Loucy (cell line): ENCODE measurements around the gene GGT5.
A peak's percentile ranks its signal among the peaks of the same experiment; 100 is the strongest.
"Not testable (repeated sequence)": the region's sequence is repeated elsewhere in the genome, so short reads cannot be mapped to it uniquely, and the experiment has no call there.

ENCODE experiments used
- H2AFZ ChIP-seq: fragments of 200-600 bp; sonication (generic); 2 replicates; pipeline ENCODE4 v1.6.0; 2016; ENCODE audit warnings: antibody characterized with exemption, mild to moderate bottlenecking, low read length, moderate library complexity
- H3F3A ChIP-seq: fragments of 200-600 bp; 2 replicates; pipeline ENCODE4 v1.6.0; 2016; ENCODE audit warnings: antibody characterized with exemption, low read depth, mild to moderate bottlenecking
- H3K27me3 ChIP-seq: fragments of 200-600 bp; sonication (generic); 2 replicates; pipeline ENCODE4 v1.6.1; 2014; ENCODE audit warnings: low read length, mild to moderate bottlenecking; ENCODE audit not compliant: insufficient read depth, poor library complexity, severe bottlenecking
- H3K36me3 ChIP-seq: fragments of 200-600 bp; sonication (generic); 2 replicates; pipeline ENCODE4 v1.6.1; 2016; ENCODE audit warnings: low read length; ENCODE audit not compliant: insufficient read depth
- H3K4me1 ChIP-seq: fragments of 200-600 bp; sonication (generic); 2 replicates; pipeline ENCODE4 v1.5.1; 2014; ENCODE audit warnings: low read length, mild to moderate bottlenecking; ENCODE audit not compliant: insufficient read depth, poor library complexity, severe bottlenecking
- H3K4me2 ChIP-seq: fragments of 200-600 bp; sonication (generic); 2 replicates; pipeline ENCODE4 v1.6.0; 2014; ENCODE audit warnings: antibody characterized with exemption, low read length, low read depth, mild to moderate bottlenecking; ENCODE audit not compliant: poor library complexity, severe bottlenecking
- H3K4me3 ChIP-seq: fragments of 200-600 bp; sonication (generic); 2 replicates; pipeline ENCODE4 v1.5.1; 2014; ENCODE audit warnings: low read length, mild to moderate bottlenecking, mixed read lengths; ENCODE audit not compliant: poor library complexity, severe bottlenecking
- H3K79me2 ChIP-seq: fragments of 200-600 bp; sonication (generic); 2 replicates; pipeline ENCODE4 v1.6.1; 2014; ENCODE audit warnings: low read length; ENCODE audit not compliant: insufficient read depth
- H3K9ac ChIP-seq: fragments of 200-600 bp; sonication (generic); 2 replicates; pipeline ENCODE4 v1.6.0; 2014; ENCODE audit warnings: mild to moderate bottlenecking, low read depth, low read length, moderate library complexity; ENCODE audit not compliant: poor library complexity, severe bottlenecking
- H3K9me2 ChIP-seq: fragments of 200-600 bp; sonication (generic); replicated peaks from 2 replicates; pipeline ENCODE4 v1.6.1; 2016; ENCODE audit warnings: low read depth, low read length, mixed read lengths
- H3K9me3 ChIP-seq: fragments of 200-600 bp; sonication (generic); 2 replicates; pipeline ENCODE4 v1.6.1; 2014; ENCODE audit warnings: mild to moderate bottlenecking, antibody characterized with exemption, low read length, low read depth; ENCODE audit not compliant: insufficient read depth
- H4K20me1 ChIP-seq: fragments of 200-600 bp; sonication (generic); 2 replicates; pipeline ENCODE4 v1.6.0; 2014; ENCODE audit warnings: antibody characterized with exemption, low read length, mild to moderate bottlenecking; ENCODE audit not compliant: insufficient read depth, poor library complexity, severe bottlenecking
- EZH2phosphoT487 ChIP-seq: fragments of 200-600 bp; IDR thresholded peaks from 2 replicates; pipeline ENCODE4 v1.6.1; 2018; ENCODE audit warnings: antibody characterized with exemption, mild to moderate bottlenecking, moderate library complexity, borderline replicate concordance
- TF ChIP-seq, protein P1 (sequence below): fragments of 200-600 bp; sonication (generic); conservative IDR thresholded peaks from 2 replicates; pipeline ENCODE4 v1.5.1; 2014; ENCODE audit warnings: mild to moderate bottlenecking, antibody characterized with exemption, low read length

GGT5 gene

DNA sequence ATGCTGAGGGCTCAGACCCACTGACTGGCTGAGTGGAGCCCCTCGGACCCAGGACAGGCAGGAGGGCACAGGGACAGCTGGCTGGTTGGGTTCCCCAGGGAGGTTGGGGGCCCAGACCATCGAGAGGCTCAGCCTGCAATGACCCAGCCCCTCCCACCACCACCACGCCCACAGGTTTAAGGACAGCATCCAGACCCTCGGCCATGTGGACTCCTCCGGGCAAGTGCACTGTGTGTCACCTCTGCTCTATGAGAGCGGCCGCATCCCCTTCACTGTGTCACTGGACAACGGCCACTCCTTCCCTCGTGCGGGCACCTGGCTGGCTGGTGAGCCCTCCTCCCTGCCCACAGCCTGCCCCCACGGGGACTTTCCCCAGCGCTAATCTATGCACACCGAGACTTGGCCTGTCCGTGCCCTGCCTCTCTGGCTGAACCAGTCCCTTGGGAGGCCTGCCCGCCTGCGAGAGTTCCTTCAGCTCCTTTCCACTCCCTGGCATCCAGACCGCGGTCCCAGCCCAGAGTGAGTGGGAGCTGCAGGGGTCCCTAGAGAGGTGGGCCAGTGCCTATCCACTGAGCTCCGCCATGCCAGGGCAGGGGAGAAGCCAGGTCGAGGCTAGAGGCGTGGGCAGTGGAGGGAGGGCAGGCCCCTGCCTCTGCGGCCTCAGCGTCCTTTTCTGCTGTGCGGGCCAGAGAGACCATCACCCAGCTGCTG is 61.4 kb downstream of the GGT5 start:
- Histone ChIP-seq H4K20me1 (no peaks in the 10 kb centered on the region), H3K4me3 (no peak overlapping the region), H3K4me2 (no peak overlapping the region), H3K4me1 (no peaks in the 10 kb centered on the region), H3F3A (no peaks in the 10 kb centered on the region), H3K27me3 (no peaks in the 10 kb centered on the region), H3K9me2 (no peaks in the 10 kb centered on the region), H3K9me3 (no peaks in the 10 kb centered on the region), H3K9ac (no peak overlapping the region), H3K79me2 (no peaks in the 10 kb centered on the region), H2AFZ (no peak overlapping the region), H3K36me3 (peaks cover 9% of the 10 kb centered on the region; the same call in 1 of the 2 replicates)
- TF ChIP-seq, protein P1, sequence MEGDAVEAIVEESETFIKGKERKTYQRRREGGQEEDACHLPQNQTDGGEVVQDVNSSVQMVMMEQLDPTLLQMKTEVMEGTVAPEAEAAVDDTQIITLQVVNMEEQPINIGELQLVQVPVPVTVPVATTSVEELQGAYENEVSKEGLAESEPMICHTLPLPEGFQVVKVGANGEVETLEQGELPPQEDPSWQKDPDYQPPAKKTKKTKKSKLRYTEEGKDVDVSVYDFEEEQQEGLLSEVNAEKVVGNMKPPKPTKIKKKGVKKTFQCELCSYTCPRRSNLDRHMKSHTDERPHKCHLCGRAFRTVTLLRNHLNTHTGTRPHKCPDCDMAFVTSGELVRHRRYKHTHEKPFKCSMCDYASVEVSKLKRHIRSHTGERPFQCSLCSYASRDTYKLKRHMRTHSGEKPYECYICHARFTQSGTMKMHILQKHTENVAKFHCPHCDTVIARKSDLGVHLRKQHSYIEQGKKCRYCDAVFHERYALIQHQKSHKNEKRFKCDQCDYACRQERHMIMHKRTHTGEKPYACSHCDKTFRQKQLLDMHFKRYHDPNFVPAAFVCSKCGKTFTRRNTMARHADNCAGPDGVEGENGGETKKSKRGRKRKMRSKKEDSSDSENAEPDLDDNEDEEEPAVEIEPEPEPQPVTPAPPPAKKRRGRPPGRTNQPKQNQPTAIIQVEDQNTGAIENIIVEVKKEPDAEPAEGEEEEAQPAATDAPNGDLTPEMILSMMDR, result no peak
- TF ChIP-seq EZH2phosphoT487, result no peak

- not testable (repeated sequence) for H3K9me2 ChIP-seq, H3F3A ChIP-seq, H3K4me3 ChIP-seq, H3K9me3 ChIP-seq, H3K9ac ChIP-seq, H3K27me3 ChIP-seq, H3K79me2 ChIP-seq, H3K4me2 ChIP-seq, H3K4me1 ChIP-seq, H4K20me1 ChIP-seq, H2AFZ ChIP-seq
- H3K36me3 ChIP-seq, result peaks cover 15% of the 10 kb centered on the region; the same call in 1 of the 2 replicates
These were observed 62.0 kb downstream of the GGT5 start for GRCh38 chr22:24182900-24183246.

DNA sequence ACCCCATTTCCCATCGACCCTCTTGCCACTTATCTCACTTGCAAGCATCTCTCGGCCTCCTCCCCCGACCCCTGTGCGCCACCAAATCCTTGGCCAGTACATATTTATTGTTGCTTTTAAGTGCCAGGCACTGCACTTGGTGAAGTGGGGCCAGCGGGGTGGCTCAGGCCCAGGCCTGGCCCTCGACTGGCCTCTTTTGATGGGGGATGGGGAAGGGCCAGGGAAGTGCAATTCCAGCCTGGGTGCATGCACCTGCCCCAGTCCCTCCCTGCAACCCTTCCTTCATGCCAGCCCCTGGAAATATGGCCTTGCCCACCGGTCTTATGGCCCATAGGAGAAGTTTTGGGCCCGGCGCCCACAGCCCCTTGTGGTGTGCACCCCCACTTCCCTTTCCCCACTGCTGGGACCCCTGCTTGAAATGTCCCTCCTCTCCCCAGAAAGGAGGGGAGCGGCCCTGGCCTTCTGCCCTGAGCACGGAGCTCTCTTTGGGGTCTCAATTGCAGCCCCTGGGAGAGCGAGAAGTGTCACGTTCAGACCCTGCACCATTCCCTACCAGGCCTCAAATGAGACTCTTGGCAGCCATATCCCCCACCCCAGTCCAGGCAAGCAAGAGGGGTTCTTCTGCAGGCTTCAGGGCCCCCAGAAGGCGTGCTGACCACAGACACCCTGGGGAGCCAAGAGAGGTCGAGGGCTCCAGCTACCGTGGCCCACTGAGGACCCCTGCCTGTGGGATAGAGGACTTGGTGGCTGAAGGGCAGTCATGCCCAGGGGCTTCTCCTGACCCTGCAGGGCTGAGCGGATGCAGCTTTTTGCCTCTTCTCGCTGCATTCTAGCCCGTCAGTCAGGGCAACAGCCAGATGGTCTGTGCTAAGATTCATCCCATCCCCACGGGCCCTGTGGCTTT is 62.6 kb downstream of the GGT5 start:
- Histone ChIP-seq H3K4me2 (no peak overlapping the region), H3K4me1 (no peaks in the 10 kb centered on the region), H3K27me3 (no peaks in the 10 kb centered on the region), H3K36me3 (peaks cover 16% of the 10 kb centered on the region; the same call in 1 of the 2 replicates), H3K9ac (no peak overlapping the region), H3K9me2 (no peaks in the 10 kb centered on the region), H3K4me3 (no peak overlapping the region), H3K9me3 (no peaks in the 10 kb centered on the region), H2AFZ (no peak overlapping the region), H3F3A (no peaks in the 10 kb centered on the region), H4K20me1 (no peaks in the 10 kb centered on the region), H3K79me2 (no peaks in the 10 kb centered on the region)
- no peak for TF ChIP-seq EZH2phosphoT487
- TF ChIP-seq, protein P1, result peak; percentile 57
